Kidney (tissue), 14 donors: ENCODE data around the gene GPC6. TPM values are rescaled to one million over a fixed set of nuclear protein-coding genes. Genes with fewer than 3 reads are reported as not detected.

Experiments
- DNase-seq, 5 donors: peaks; one replicate each; pipeline ENCODE4 v3.0.0-alpha.2; 2013 to 2020
- FAIRE-seq: peaks from 2 replicates; lab custom pipeline; 2012; peaks lifted over from hg19 to GRCh38; lab: Jason Lieb, UNC
- H3K27ac ChIP-seq, 2 donors: one replicate each; pipeline ENCODE4 v1.7.0; 2013; ENCODE audit warnings: low read depth in 2 of 2, low read length in 2 of 2, inconsistent platforms in 1 of 2
- H3K27me3 ChIP-seq: one replicate; pipeline ENCODE4 v1.7.1; 2013; ENCODE audit warnings: low read length, inconsistent platforms; ENCODE audit not compliant: control insufficient read depth, insufficient read depth
- H3K36me3 ChIP-seq, 3 donors: one replicate each; pipeline versions ENCODE4 v1.7.0 to v1.7.1; 2013; ENCODE audit warnings: low read length in 3 of 3, control low read depth in 1 of 3, inconsistent platforms in 1 of 3; ENCODE audit not compliant: insufficient read depth in 3 of 3, control insufficient read depth in 2 of 3
- H3K4me1 ChIP-seq, 3 donors: one replicate each; pipeline versions ENCODE4 v1.7.0 to v1.7.1; 2013; ENCODE audit warnings: low read length in 3 of 3, inconsistent platforms in 1 of 3, low read depth in 1 of 3; ENCODE audit not compliant: control insufficient read depth in 2 of 3, insufficient read depth in 2 of 3
- H3K4me3 ChIP-seq, 3 donors: one replicate each; pipeline versions ENCODE4 v1.7.0 to v1.8.1; 2013; ENCODE audit warnings: low read length in 3 of 3, control low read depth in 1 of 3, inconsistent platforms in 1 of 3
- H3K9ac ChIP-seq, 3 donors: one replicate each; pipeline versions ENCODE4 v1.7.0 to v1.7.1; 2013; ENCODE audit warnings: low read length in 3 of 3, control low read depth in 1 of 3, inconsistent platforms in 1 of 3
- H3K9me3 ChIP-seq, 3 donors: one replicate each; pipeline versions ENCODE4 v1.7.0 to v1.7.1; 2013; ENCODE audit warnings: low read length in 3 of 3, control low read depth in 1 of 3, inconsistent platforms in 1 of 3; ENCODE audit not compliant: control insufficient read depth in 2 of 3, insufficient read depth in 1 of 3
- CTCF ChIP-seq: IDR thresholded peaks from 3 replicates; pipeline ENCODE4 v1.5.1; 2012; ENCODE audit warnings: mild to moderate bottlenecking, moderate library complexity, borderline replicate concordance; ENCODE audit not compliant: insufficient read depth; ENCODE audit errors: extremely low read depth
- intact Hi-C: fragments of 100-400 bp; cut with DNase I; formaldehyde crosslinking; loops from one replicate; pipeline ENCODE4 v1.11.1; 2022
- polyA plus RNA-seq: library from polyadenylated mRNA; stranded (reverse); fragments of 350-450 nt; fragmentation: Illumina TruSeq; extraction: RNeasy Lipid Tissue Mini Kit (QIAGEN cat#74804); gene quantifications from one replicate; pipeline ENCODE4 v1.2.3, GENCODE V29; 2014; ENCODE audit warnings: low read depth, low replicate concordance; ENCODE audit not compliant: insufficient read depth
- total RNA-seq: library from RNA; stranded (reverse); fragmentation: NEBNext Ultra II Directional; extraction: Animal tissue kit (Norgen Biotek cat#: 25700); gene quantifications from one replicate; pipeline ENCODE4 v1.2.1, GENCODE V29; 2021
- donor health status: control.
- donor health status: control.
- donor health status: control.
- donor health status: control.
- donor health status: control.
- donor health status: DM: yes; HTN: yes; CAD: no.
- donor health status: Normal renal cell carcinoma (clear cell type).

The GPC6 gene
- total and polyA plus RNA-seq, 2 donors from 2014 or later = 6.2 to 15.5 TPM

GRCh38 chr13:94263038-94263437 is 1036.4 kb downstream of the GPC6 start:
- FAIRE-seq = no peak
- Histone ChIP-seq H3K27me3 (no peaks in the 10 kb centered on the region), H3K36me3 (no peaks in the 10 kb centered on the region), H3K4me3 (no peak overlapping the region), H3K9me3 (no peaks in the 10 kb centered on the region), H3K27ac (no peak overlapping the region), H3K9ac (no peak overlapping the region), H3K4me1 (no peaks in the 10 kb centered on the region)
- intact Hi-C loops = no loop called here
- no peak for TF ChIP-seq CTCF
- DNase-seq = no peak

GRCh38 chr13:94267581-94268366 is 1041.2 kb downstream of the GPC6 start:
- no peaks in the 10 kb centered on the region for H3K36me3 ChIP-seq
- H3K4me3 ChIP-seq = no peak overlapping the region
- H3K9me3 ChIP-seq = no peaks in the 10 kb centered on the region
- no peaks in the 10 kb centered on the region for H3K4me1 ChIP-seq
- TF ChIP-seq CTCF = no peak
- no peak for FAIRE-seq
- no peak overlapping the region for H3K9ac ChIP-seq
- no peak for DNase-seq
- H3K27me3 ChIP-seq = no peaks in the 10 kb centered on the region
- H3K27ac ChIP-seq = no peak overlapping the region
- intact Hi-C loops = no loop called here

GRCh38 chr13:94268661-94269060 is 1042.1 kb downstream of the GPC6 start:
- Histone ChIP-seq H3K4me1 (no peaks in the 10 kb centered on the region), H3K36me3 (no peaks in the 10 kb centered on the region), H3K4me3 (no peak overlapping the region), H3K9ac (no peak overlapping the region), H3K27me3 (no peaks in the 10 kb centered on the region), H3K9me3 (no peaks in the 10 kb centered on the region), H3K27ac (no peak overlapping the region)
- TF ChIP-seq CTCF = no peak
- intact Hi-C loops = no loop called here
- no peak for FAIRE-seq
- DNase-seq = no peak
